GM10248 (cell line): Measurements from ENCODE around the gene DNAL4.

Experiments
- CTCF ChIA-PET: fragments of 300-600 bp; sonication (Branson Sonifier 250); formaldehyde crosslinking; extraction: SDS; loops from one replicate; lab custom pipeline; 2021; ENCODE audit warnings: antibody characterized with exemption; lab: Yijun Ruan, JAX
- POLR2A ChIA-PET: fragments of 350-650 bp; sonication (Branson Sonifier 250); formaldehyde crosslinking; extraction: SDS; loops from one replicate; lab custom pipeline; 2020; ENCODE audit warnings: antibody characterized with exemption; lab: Yijun Ruan, JAX
- DNase-seq: peaks from one replicate; pipeline ENCODE4 v3.0.0; 2012; ENCODE audit errors: extremely low spot score
- CTCF ChIP-seq: IDR thresholded peaks from 2 replicates; pipeline ENCODE4 v1.5.1; 2012; ENCODE audit warnings: mild to moderate bottlenecking, low read depth; ENCODE audit errors: extremely low read depth, missing control alignments, control extremely low read depth

Gene DNAL4

GRCh38 chr22:38745676-38746460 lies 48.1 kb downstream of the DNAL4 start:
- no peak for TF ChIP-seq CTCF
- no peak for DNase-seq
- ChIA-PET POLR2A (interaction anchor here (1.1 kb wide), 1 partner anchor 12 kb away, joined by 4 read pairs; no protein-coding TSS in a partner anchor), CTCF (interaction anchor here (0.8 to 2.2 kb wide), 3 partner anchors 9 to 23 kb away, joined by 3 to 13 read pairs (median 6); no protein-coding TSS in a partner anchor)

DNA sequence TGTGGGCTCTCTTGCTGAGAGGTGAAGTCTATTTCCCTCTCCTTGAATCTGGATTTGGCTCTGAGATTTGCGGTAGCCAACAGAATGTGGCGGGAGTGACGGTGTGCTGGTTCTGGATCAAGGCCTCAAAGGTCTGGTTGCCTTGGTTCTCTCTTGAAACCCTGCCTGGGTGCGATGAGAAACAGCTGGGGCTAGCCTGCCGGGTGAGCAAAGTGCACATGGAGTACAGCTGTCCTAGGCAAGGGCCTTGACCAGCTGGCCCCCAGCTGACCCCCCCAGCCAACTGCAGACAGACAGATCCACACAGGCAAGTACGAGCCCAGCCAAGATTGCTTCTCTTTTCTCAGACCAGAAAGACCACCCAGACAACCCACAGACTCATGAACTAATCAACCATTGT lies 49.0 kb downstream of the DNAL4 start:
- no peak for DNase-seq
- ChIA-PET POLR2A (no interaction called here), CTCF (interaction anchor here (1.9 to 2.2 kb wide), 2 partner anchors 8 to 11 kb away, joined by 6 to 13 read pairs; no protein-coding TSS in a partner anchor)
- no peak for TF ChIP-seq CTCF

- no peak for DNase-seq
- ChIA-PET CTCF (interaction anchor here (1.1 to 1.9 kb wide), 6 partner anchors 8 to 26 kb away, joined by 3 to 6 read pairs (median 4); no protein-coding TSS in a partner anchor), POLR2A (interaction anchor here (0.5 to 1.8 kb wide), 2 partner anchors 9 to 374 kb away, joined by 3 to 15 read pairs; no protein-coding TSS in a partner anchor)
- no peak for TF ChIP-seq CTCF
These were observed 51.6 kb downstream of the DNAL4 start for GRCh38 chr22:38742176-38742942.

GRCh38 chr22:38741576-38741975 lies 52.4 kb downstream of the DNAL4 start:
- ChIA-PET POLR2A (interaction anchor here (1.8 kb wide), 1 partner anchor 10 kb away, joined by 15 read pairs; no protein-coding TSS in a partner anchor), CTCF (interaction anchor here (1.1 kb wide), 1 partner anchor 9 kb away, joined by 4 read pairs; no protein-coding TSS in a partner anchor)

DNA sequence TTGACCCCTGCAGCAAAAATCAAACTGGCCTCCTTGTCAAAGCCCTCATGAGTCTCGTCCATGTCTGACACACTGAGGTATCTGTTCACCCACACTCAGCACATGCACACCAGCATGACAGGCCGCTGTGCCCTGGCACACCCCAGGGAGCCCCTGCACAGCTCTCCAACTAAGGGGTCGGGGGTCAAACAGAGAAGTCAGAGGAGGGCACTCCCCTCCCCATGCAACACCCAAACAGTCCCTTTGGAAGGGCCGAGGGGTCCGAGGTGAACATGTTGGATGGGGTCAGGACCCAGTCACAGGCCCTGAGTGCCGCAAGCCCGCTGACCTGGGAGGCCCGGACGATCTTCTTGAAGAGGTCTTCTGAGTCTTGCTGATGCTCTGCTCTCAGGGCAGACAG lies 52.8 kb downstream of the DNAL4 start:
- no peak for DNase-seq
- TF ChIP-seq CTCF = no peak
- POLR2A ChIA-PET = no interaction called here
- CTCF ChIA-PET = interaction anchor here (1.2 to 2.3 kb wide), 2 partner anchors 14 to 16 kb away, joined by 3 to 8 read pairs; no protein-coding TSS in a partner anchor

More at GRCh38 chr22:38741576-38741975, 52.4 kb downstream of the DNAL4 start:
- no peak for TF ChIP-seq CTCF
- no peak for DNase-seq

GRCh38 chr22:38740754-38741153 lies 53.2 kb downstream of the DNAL4 start:
- TF ChIP-seq CTCF = peak; percentile 4
- CTCF ChIA-PET = interaction anchor here (1.2 to 2.3 kb wide), 3 partner anchors 11 to 16 kb away, joined by 3 to 8 read pairs (median 3); no protein-coding TSS in a partner anchor
- no peak for DNase-seq
- POLR2A ChIA-PET = no interaction called here
